DMS153 treated with DMSO at 0.1 percent for 48 hours (cell line): ENCODE measurements around the gene ZNF680.
A peak's percentile ranks its signal among the peaks of the same experiment; 100 is the strongest.
"Not testable (repeated sequence)": the region's sequence is repeated elsewhere in the genome, so short reads cannot be mapped to it uniquely, and the experiment has no call there.

ENCODE experiments used
- DNase-seq: peaks from one replicate; lab custom pipeline; 2025; ENCODE audit not compliant: unreplicated experiment; lab: John Stamatoyannopoulos, UW

ZNF680 gene

GRCh38 chr7:64562626-64563278 is at the start of gene ZNF680:
ZNF680 (minus strand) TSS chr7:64563071; CDS start chr7:64562954, 117 bp downstream.
- peak; percentile 78 for DNase-seq

- DNase-seq: no peak
These were observed 49.6 kb upstream of the ZNF680 start for GRCh38 chr7:64612452-64612851.

GRCh38 chr7:64611717-64612116 is 48.8 kb upstream of the ZNF680 start:
- DNase-seq: no peak

GRCh38 chr7:64610997-64611396 is 48.1 kb upstream of the ZNF680 start:
- no peak for DNase-seq

- no peak for DNase-seq
These were observed 45.4 kb upstream of the ZNF680 start for GRCh38 chr7:64608116-64608910.

- no peak for DNase-seq
These were observed 43.5 kb upstream of the ZNF680 start for GRCh38 chr7:64606385-64606784.

- no peak for DNase-seq
These were observed 40.4 kb upstream of the ZNF680 start for GRCh38 chr7:64603271-64603670.

GRCh38 chr7:64602518-64602917 is 39.6 kb upstream of the ZNF680 start:
- no peak for DNase-seq

- DNase-seq: no peak
These were observed 39.2 kb upstream of the ZNF680 start for GRCh38 chr7:64602086-64602485.

- DNase-seq: no peak
These were observed 36.5 kb upstream of the ZNF680 start for GRCh38 chr7:64599359-64599758.

GRCh38 chr7:64590971-64591370 is 28.1 kb upstream of the ZNF680 start:
- DNase-seq: no peak

- DNase-seq: no peak
These were observed 19.3 kb upstream of the ZNF680 start for GRCh38 chr7:64581926-64582894.

GRCh38 chr7:64581391-64581790 is 18.5 kb upstream of the ZNF680 start:
- no peak for DNase-seq

GRCh38 chr7:64574540-64575099 is 11.7 kb upstream of the ZNF680 start:
- no peak for DNase-seq

- not testable (repeated sequence) for DNase-seq
These were observed 7.4 kb upstream of the ZNF680 start for GRCh38 chr7:64570284-64570605.

GRCh38 chr7:64569372-64570283 is 6.8 kb upstream of the ZNF680 start:
- DNase-seq: peak; percentile 14

- no peak for DNase-seq
These were observed 630 bp downstream of the ZNF680 start for GRCh38 chr7:64562256-64562625.

GRCh38 chr7:64559206-64559605 is 3.7 kb downstream of the ZNF680 start:
- DNase-seq: no peak

GRCh38 chr7:64558781-64559180 is 4.1 kb downstream of the ZNF680 start:
- DNase-seq: no peak

- no peak for DNase-seq
These were observed 4.6 kb downstream of the ZNF680 start for GRCh38 chr7:64558323-64558705.
